Stimulated activated CD4-positive, alpha-beta T cell treated with anti-CD3 and anti-CD28 coated beads, Interleukin-15, amount 100 ng/mL, for 1 hour (primary cell): ENCODE data around the gene CLDN19.
"Not testable (repeated sequence)": the region's sequence is repeated elsewhere in the genome, so short reads cannot be mapped to it uniquely, and the experiment has no call there.

Experiments used
- DNase-seq, 2 donors: peaks; one replicate each; pipeline ENCODE4 v3.0.0-alpha.2; 2020; ENCODE audit warnings: low read depth in 1 of 2, low spot score in 1 of 2

CLDN19 gene

DNA sequence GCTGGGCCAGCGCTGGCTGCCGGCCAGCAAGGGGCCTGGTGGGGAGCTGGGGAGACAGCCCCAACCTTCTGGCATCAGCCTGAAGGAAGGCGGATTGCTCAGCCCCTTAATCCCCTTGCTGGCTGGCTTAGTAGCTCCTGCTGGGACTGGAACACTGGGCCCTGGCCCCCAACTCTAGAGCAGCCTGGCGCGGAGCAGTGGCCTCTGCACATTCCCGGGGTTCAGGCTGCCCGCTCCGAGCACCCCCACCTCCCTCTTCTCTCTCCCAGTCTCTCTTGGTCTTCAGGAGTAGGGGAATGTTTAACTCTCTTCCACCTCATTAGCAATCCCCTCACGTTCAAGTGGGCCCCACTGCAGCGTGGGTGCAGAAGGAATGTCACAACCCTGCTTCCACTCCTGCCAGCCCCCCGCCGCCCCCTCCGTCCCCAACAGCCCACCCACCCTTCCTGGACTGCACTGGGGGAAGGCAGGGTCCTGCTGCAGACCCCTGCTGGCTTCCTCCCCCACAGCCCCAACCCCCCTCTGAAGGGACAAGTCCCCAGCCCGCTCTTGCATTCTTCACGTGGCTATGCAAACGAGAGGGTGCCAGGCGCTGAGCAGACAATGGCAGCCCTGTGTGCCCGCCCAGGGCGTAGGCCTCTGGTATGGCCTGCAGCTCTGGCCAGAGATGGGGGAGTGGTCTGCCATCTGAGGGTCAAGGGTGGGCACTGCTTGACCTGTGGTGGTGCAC, 980 bp upstream of the CLDN19 start:
- no peak for DNase-seq

DNA sequence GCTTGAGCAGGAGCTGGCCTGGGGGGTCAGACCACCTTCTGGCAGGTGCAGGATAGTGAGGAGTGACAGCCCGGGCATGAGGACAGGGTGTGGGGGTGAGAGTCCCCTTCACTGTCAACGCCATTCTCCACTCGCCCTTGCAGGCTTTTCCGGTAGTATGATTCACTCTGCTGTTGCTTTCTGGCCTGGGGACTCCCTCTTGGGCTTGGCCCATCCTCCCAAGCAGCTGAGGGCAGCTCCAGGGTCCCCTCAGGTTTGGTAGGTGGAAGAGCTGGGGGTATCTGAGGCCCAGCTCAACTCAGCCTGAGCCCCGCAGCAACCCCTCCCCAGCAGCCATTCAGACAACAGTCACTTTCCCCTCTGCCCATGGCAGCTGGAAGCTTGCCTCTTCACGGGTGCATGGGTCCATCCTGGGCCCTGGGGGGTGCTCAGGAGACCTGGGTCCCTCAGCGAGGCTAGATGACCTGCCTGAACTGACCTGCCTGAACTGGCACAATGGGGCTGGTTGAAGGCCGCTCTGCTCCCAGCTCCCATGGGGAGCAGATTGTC, 1.3 kb downstream of the CLDN19 start:
- no peak for DNase-seq

- no peak for DNase-seq
Measured at GRCh38 chr1:42737986-42738677, 1.9 kb downstream of the CLDN19 start.

- DNase-seq = no peak
Measured at GRCh38 chr1:42737257-42737656, 2.8 kb downstream of the CLDN19 start.

GRCh38 chr1:42736571-42737200, 3.4 kb downstream of the CLDN19 start:
- DNase-seq = no peak

DNA sequence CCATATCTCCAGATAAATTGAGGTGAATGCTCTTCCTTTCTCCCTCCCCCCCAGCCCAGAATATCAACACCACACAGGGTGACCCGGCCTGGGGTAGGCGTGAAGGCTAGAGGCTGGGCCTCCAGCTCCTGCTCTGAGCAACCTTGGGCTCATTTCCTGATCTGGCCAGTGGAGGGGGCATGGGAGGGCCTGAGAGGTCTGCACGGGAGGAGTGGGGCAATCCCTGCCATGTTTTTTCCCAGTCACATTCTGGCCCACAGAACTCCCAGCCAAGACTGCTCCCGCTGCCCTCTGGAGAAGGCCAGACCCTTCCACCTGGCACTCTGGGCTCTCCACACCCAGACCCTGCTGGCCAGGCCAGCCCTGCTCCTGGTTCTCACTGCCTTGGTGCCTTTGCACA, 3.9 kb downstream of the CLDN19 start:
- DNase-seq = no peak

DNA sequence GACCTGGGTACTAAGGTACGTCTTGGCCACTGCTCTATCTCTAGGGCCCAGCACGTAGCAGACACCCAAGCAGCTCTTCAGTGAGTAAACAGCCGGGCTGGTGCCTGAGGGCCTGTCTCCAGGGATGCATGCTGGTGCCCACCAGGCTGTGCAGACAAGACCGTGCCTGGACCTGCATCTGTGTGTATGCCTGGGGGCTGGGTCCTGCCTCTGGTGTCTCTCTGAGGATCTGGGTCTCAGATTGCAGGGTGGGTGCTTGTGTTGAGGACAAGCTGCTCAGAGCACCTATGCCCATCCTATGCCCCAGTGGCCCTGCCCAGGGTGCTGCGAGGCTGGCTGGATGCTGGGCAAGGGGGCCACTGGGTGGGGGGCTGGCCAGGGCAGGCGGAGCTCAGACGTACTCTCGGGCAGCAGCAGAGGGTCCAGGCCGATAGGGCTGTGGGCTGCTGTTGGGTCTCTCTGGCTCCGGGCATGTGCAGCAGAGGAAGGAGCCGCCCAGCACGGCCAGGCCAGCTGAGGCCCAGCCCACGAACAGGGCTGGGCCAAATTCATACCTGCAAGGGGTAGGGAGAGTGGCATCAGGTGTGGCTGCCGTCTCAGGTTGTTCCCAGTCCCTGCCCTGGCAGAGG, 4.4 kb downstream of the CLDN19 start:
- no peak for DNase-seq

- no peak for DNase-seq
Measured at GRCh38 chr1:42735056-42735455, 5.0 kb downstream of the CLDN19 start.

GRCh38 chr1:42734201-42735035, 5.6 kb downstream of the CLDN19 start:
- no peak for DNase-seq

DNA sequence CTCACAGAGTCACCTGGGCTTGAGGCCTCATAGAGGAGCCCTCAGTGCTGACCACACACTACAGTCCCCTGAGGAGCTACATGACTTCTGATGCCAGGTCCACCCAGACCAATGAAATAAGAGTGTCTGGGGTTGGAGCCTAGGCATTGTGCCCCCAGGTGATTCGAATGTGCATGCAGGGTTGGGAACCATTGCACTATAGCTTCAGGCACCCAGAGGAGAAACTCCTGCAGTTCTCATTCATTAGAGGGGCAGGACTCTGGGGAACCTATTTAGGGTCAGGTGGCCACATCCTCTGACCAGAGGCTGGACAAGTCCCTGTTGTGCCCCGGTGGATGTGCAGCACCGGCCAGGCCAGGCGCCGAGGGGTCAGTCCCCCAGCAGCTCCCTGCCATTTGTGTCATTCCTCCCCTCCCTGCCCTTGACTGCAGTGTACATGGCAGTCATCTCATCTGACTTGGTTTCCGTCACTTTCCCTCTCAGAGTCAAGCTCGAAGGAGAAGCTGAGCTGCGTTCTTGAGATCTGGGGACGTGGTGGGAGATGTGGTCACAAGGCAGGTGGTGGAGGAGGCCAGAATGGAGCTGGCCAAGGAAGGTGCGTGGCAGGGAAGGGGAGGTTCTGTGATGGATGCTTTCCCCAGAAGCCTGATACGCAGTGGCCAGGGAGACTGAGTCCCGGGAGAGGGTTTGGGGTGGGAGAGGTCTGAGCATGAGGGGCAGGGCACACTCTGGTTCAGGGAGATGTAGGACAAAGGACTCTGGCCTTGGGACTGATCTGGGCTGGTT, 6.4 kb downstream of the CLDN19 start:
- no peak for DNase-seq

GRCh38 chr1:42732126-42732680, 7.8 kb downstream of the CLDN19 start:
- DNase-seq = no peak

GRCh38 chr1:42731585-42731984, 8.5 kb downstream of the CLDN19 start:
- no peak for DNase-seq

DNA sequence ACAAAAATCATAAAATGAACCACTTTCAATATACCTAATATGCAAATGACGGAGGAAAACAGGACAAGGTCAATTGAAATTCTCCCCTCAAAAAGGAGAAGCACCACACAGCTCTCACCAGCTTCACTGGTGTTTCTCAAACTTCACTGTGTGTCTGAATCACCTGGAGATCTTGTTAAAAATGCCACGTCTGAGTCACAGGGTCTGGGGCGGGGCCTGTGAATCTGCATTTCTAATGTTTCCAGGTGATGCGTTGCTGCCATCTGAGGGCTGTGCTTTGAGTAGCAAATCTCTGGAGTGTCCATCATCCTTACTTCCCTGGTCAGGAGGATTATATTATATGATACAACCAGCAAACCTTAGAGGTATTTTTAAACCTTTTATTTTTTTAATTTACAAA, 9.0 kb downstream of the CLDN19 start:
- peak in 1 of 2 donors; percentile 34 for DNase-seq

GRCh38 chr1:42730002-42730401, 10.0 kb downstream of the CLDN19 start:
- no peak for DNase-seq

GRCh38 chr1:42725820-42726219, 14.2 kb downstream of the CLDN19 start:
- not testable (repeated sequence) for DNase-seq

DNA sequence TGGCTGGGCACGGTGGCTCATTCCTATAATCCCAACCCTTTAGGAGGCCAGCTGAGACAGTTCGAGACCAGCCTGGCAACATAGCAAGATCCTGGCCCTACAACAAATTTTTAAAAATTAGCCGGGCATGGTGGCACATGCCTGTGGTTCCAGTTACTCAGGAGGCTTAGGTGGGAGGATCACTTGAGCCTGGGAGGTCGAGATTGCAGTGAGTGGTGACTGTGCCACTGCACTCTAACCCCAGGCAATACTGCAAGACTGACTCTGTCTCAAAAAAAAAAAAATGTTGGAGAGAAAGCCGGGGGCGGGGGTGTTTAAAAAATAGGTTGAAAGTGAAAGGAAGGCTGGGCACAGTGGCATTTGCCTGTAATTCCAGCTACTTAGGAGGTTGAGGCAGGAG, 16.5 kb downstream of the CLDN19 start:
- no peak for DNase-seq

DNA sequence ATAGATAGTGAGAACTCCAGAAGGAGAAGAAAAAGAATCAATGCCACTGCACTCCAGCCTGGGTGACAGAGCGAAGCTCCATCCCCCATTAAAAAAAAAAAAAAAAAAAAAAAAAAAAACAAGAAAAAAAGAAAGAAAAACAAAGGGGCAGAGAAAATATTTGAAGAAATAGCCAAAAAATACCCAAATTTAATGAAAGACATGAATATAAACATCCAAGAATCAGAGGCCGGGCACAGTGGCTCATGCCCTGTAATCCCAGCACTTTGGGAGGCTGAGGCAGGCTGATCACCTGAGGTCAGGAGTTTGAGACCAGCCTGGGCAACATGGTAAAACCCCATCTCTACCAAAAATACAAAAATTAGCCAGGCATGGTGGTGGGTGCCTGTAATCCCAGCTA, 17.6 kb downstream of the CLDN19 start:
- not testable (repeated sequence) for DNase-seq

GRCh38 chr1:42721926-42722325, 18.1 kb downstream of the CLDN19 start:
- DNase-seq = no peak

GRCh38 chr1:42720868-42721267, 19.2 kb downstream of the CLDN19 start:
- DNase-seq = no peak

GRCh38 chr1:42714441-42714840, 25.6 kb downstream of the CLDN19 start:
- not testable (repeated sequence) for DNase-seq
